Left ventricle myocardium inferior (tissue), 1 donor: ENCODE measurements around the gene CSMD2. TPM values are rescaled to one million over a fixed set of nuclear protein-coding genes. Genes with fewer than 3 reads are reported as not detected.

Source experiments
- DNase-seq: peaks from one replicate; pipeline ENCODE4 v3.0.0-alpha.2; 2020
- H3K27ac ChIP-seq: fragments of 200-600 bp; replicated peaks from 2 replicates; pipeline ENCODE4 v1.8.0; 2021
- H3K27me3 ChIP-seq: fragments of 200-600 bp; 2 replicates; pipeline ENCODE4 v1.8.0; 2021; ENCODE audit warnings: low read depth
- H3K36me3 ChIP-seq: fragments of 200-600 bp; 2 replicates; pipeline ENCODE4 v1.8.0; 2021
- H3K4me1 ChIP-seq: fragments of 200-600 bp; 2 replicates; pipeline ENCODE4 v1.8.0; 2021
- H3K4me3 ChIP-seq: fragments of 200-600 bp; 2 replicates; pipeline ENCODE4 v1.8.0; 2021; ENCODE audit warnings: mild to moderate bottlenecking, moderate library complexity
- H3K9me3 ChIP-seq: fragments of 200-600 bp; replicated peaks from 2 replicates; pipeline ENCODE4 v1.8.0; 2021
- intact Hi-C: fragments of 100-400 bp; cut with micrococcal nuclease; formaldehyde crosslinking; loops from one replicate; pipeline ENCODE4 v1.11.0; 2022
- total RNA-seq: library from RNA; stranded (reverse); fragmentation: NEBNext Ultra II Directional; extraction: Animal tissue kit (Norgen Biotek cat#: 25700); gene quantifications from one replicate; pipeline ENCODE4 v1.2.1, GENCODE V29; 2021
- TF ChIP-seq, protein P1 (sequence below): fragments of 200-600 bp; IDR thresholded peaks from 2 replicates; pipeline ENCODE4 v1.8.0; 2021; ENCODE audit warnings: antibody characterized with exemption, mild to moderate bottlenecking, borderline replicate concordance
- donor health status: DM: no; HTN: yes; CAD: no; lungs with severe emphysema.

The CSMD2 gene
- total RNA-seq, 1 donor from 2014 or later = 0.14 TPM

DNA sequence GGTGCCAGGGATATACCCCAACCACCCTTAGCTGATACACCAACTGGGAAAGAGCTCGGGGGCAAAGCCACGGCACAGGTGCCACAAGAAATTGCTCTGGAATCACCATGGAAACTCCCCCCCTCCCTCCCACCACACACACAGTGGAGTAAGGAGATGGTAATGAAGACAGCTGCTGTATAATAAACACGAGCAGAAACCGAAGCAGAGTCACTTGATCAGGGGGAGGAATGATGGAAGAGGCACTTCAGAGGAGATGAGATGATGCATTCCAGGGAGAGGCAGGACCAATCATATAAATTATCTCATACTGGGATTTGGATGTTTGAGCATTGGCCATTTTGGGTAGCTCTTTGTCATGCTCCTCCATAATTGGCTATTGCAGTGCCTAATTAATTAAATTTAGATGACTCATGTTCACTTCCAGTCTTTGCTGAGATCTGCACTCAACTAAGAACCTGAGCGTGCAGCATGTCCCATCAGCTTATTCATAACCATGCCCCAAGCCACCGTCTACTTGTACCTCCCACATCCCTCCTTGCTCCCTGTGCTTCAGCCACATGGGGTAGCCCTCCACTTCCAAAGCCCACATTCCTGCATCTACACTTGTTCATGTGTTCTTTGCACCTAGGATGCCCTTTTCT is 503.1 kb downstream of the CSMD2 start:
- Histone ChIP-seq H3K27ac (no peak overlapping the region), H3K4me3 (no peak overlapping the region), H3K36me3 (no peaks in the 10 kb centered on the region), H3K27me3 (peaks cover 3% of the 10 kb centered on the region), H3K9me3 (no peaks in the 10 kb centered on the region), H3K4me1 (peaks cover 16% of the 10 kb centered on the region)
- DNase-seq = no peak
- intact Hi-C loops = no loop called here
- TF ChIP-seq, protein P1, sequence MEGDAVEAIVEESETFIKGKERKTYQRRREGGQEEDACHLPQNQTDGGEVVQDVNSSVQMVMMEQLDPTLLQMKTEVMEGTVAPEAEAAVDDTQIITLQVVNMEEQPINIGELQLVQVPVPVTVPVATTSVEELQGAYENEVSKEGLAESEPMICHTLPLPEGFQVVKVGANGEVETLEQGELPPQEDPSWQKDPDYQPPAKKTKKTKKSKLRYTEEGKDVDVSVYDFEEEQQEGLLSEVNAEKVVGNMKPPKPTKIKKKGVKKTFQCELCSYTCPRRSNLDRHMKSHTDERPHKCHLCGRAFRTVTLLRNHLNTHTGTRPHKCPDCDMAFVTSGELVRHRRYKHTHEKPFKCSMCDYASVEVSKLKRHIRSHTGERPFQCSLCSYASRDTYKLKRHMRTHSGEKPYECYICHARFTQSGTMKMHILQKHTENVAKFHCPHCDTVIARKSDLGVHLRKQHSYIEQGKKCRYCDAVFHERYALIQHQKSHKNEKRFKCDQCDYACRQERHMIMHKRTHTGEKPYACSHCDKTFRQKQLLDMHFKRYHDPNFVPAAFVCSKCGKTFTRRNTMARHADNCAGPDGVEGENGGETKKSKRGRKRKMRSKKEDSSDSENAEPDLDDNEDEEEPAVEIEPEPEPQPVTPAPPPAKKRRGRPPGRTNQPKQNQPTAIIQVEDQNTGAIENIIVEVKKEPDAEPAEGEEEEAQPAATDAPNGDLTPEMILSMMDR = no peak

DNA sequence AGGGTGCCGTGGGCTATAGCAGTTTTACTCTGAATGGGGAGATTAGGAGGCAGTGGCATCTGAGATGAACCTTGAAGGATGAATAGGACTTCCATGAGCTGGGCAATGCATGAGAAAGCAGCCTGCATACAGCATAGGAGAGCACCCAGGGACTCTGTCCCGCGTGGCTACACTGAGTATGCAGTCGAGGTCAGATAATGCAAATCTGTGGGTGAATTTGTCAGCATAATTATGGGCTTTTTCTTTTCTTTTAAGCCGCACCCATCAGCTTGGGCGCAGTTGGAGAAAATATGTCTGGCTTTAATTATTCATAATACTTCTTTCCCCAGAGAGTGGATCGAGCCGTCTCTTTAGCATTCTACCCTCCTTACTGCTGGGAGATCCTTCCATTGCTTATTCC is 504.1 kb downstream of the CSMD2 start:
- no peak overlapping the region for H3K27ac ChIP-seq
- no peaks in the 10 kb centered on the region for H3K9me3 ChIP-seq
- H3K36me3 ChIP-seq = no peaks in the 10 kb centered on the region
- TF ChIP-seq, protein P1 = no peak
- no peak overlapping the region for H3K4me3 ChIP-seq
- H3K4me1 ChIP-seq = peaks cover 23% of the 10 kb centered on the region
- no peak for DNase-seq
- peaks cover 3% of the 10 kb centered on the region for H3K27me3 ChIP-seq
- intact Hi-C loops = no loop called here

DNA sequence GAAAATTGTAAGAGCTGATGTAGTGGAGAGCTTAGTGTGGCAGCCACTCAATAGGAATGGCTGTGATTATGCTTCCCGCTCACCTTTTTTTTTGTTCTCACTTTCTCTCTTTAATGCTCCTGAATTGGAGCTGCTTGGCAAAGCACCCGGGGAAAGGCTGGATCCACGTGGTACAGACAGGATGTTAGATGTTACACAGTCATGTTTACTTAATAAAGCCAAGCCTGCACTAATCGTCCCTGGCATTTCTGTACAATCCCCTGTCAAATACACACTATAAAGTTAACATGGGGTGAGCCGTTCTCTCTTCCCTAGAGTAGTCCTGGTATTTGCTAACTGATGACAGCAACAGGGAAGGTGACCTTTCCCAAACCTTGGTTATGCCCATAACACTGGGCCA is 504.8 kb downstream of the CSMD2 start:
- intact Hi-C loops = no loop called here

DNA sequence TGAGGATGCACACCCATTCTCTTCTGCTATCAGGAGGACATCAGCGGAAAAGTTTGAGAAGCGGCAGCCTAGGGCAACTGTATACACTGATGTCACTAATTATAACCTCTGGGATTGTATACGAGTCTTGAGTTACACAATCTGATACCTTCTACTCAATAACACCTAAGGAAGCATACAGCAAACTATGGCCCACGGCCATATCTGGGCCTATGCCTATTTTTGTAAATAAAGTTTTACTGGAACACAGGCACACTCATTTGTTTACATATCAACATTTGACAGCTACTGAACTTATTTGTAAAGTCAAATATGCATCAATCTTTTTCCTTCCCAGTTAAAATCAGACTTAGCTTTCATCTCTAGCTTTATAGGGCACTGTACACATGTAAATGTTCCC is 505.4 kb downstream of the CSMD2 start:
- intact Hi-C loops = no loop called here
- no peaks in the 10 kb centered on the region for H3K36me3 ChIP-seq
- H3K27me3 ChIP-seq = no peaks in the 10 kb centered on the region
- no peak overlapping the region for H3K27ac ChIP-seq
- H3K9me3 ChIP-seq = no peaks in the 10 kb centered on the region
- H3K4me3 ChIP-seq = no peak overlapping the region
- TF ChIP-seq, protein P1 = no peak
- peaks cover 34% of the 10 kb centered on the region for H3K4me1 ChIP-seq
- no peak for DNase-seq

More for the DNA sequence above, 504.8 kb downstream of the CSMD2 start:
- H3K36me3 ChIP-seq = no peaks in the 10 kb centered on the region
- TF ChIP-seq, protein P1 = no peak
- no peak for DNase-seq
- no peak overlapping the region for H3K4me3 ChIP-seq
- no peak overlapping the region for H3K27ac ChIP-seq
- H3K9me3 ChIP-seq = no peaks in the 10 kb centered on the region
- peaks cover 3% of the 10 kb centered on the region for H3K27me3 ChIP-seq
- H3K4me1 ChIP-seq = peaks cover 30% of the 10 kb centered on the region

DNA sequence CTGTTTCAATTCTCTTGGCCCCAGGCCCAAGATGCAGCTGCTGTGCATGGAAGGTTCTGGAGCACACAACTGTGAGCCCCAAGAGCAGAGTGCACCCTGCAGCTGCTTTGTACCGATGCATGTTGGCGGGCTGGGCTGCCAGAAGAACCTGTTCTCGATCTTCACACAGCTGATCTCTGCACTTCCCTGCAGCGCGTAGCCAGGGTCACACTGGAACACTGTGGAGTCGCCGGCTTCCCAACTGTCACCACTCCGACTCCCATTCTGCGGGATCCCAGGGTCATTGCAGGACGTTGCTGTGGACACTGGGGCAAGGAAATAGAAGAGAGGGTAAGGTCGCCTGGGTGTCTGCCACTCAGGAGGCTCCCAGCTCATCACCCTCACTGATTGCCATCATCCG is 507.2 kb downstream of the CSMD2 start:
- Histone ChIP-seq H3K4me3 (no peak overlapping the region), H3K36me3 (no peaks in the 10 kb centered on the region), H3K4me1 (peaks cover 41% of the 10 kb centered on the region), H3K9me3 (no peaks in the 10 kb centered on the region), H3K27ac (peak overlapping the region; percentile 49), H3K27me3 (no peaks in the 10 kb centered on the region)
- intact Hi-C loops = no loop called here
- peak; percentile 36 for DNase-seq
- TF ChIP-seq, protein P1 = no peak
